ENCODE measurements around the gene CUTA.

Gene CUTA

GRCh38 chr6:33439956-33440648 is 22.2 kb upstream of the CUTA start:
- DNase-seq (ENCODE audit: low read depth) = no peak

DNA sequence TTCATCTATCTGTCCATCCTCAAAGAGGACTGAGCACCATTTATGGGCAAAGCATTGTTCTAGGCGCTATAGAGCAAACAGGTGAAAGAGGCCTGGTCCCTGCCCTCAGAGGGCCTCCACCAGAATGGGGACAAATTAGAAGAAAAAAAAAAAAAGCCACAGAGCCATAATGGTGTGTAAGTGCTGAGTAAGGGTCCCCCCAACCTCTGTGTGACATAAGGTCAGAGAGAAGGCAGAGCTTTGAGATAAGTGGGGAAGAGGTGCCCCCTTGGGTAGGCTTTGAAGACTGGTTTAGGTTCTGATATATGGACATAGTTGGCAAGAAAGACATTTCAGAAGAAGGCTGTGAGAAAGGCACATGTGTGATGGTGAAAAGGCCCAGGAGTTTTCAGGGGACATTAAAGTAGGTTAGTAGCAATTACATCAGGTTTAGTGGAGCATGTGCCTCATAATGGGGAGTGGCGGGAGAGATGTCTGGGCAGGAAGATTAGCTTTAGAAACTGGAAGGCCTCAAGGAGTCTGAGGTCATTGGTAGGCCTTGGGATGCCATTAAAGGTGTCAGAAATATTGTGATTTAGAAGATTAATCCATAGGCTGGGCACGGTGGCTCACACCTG is 21.2 kb upstream of the CUTA start:
- DNase-seq (ENCODE audit: low read depth) = no peak

DNA sequence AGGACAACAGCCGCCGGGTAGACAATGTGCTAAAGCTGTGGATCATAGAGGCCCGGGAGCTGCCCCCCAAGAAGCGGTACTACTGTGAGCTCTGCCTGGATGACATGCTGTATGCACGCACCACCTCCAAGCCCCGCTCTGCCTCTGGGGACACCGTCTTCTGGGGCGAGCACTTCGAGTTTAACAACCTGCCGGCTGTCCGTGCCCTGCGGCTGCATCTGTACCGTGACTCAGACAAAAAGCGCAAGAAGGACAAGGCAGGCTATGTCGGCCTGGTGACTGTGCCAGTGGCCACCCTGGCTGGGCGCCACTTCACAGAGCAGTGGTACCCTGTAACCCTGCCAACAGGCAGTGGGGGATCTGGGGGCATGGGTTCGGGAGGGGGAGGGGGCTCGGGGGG is 19.8 kb upstream of the CUTA start:
- DNase-seq (ENCODE audit: low read depth) = no peak

GRCh38 chr6:33434961-33435360 is 17.1 kb upstream of the CUTA start:
- no peak for DNase-seq (ENCODE audit: low read depth)

DNA sequence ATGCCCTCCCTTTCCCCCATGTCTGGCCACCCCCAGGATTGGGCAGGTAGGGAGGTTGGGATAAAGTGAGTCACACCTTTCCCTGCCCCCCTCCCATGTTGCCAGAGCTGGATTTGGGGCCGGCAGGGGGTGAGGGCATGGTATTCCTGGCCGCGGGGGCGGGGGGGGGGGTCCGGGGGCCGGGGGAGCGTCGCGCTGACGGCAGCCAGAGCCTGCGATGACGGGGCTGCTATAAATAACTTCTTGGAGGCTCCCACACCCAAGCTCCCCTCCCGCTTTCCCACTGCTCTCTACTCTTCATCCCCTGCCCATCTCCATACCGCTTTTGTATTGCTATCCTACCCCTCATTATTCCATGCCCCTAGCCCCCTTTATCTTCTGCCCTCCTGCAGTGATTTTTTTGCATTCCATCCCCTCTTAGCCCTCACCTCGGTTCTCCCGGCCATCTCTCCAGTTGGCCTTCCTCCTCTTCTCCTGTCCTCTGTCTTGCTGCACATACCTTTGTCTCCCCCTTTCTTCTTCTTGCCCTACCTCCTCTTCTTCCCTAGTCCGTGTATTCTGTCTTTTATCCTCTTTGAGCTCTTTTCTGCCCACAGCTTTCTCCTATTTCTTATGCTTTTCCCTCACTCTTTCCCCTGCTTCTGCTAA is 15.8 kb upstream of the CUTA start:
- DNase-seq (ENCODE audit: low read depth) = no peak

- DNase-seq (ENCODE audit: low read depth) = no peak
These were observed 15.2 kb upstream of the CUTA start for GRCh38 chr6:33433001-33433543.

- DNase-seq (ENCODE audit: low read depth) = no peak
These were observed 14.6 kb upstream of the CUTA start for GRCh38 chr6:33432546-33432945.

DNA sequence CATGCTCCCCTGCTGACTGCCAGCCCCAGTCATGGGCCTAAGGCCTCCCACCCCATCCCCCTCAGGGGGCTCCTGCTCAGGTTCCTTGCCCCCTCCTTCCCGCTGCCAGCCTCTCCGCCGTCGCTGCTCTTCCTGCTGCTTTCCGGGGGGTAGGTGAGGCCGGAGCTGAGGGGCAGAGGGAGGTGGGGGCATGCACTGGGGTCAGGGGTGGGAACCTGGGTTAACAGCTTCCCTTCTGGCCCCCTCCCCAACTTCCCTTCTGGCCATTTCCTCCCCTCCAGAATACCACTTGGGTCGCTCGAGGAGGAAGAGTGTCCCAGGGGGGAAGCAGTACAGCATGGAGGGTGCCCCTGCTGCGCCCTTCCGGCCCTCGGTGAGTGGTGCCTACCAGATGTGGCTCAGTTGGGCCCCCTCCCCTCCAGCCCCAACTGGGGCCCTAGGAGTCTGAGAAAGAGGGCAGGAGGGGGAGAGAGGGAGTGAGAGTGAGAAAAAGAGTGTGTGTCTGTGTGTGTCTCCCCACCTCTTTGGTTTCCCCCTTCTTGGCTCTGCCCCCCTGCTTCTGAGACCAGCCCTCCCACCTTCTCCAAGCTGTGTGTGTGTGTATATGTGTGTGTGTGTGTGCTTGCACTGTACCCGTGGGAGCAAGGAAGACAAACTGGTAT is 14.1 kb upstream of the CUTA start:
- no peak for DNase-seq (ENCODE audit: low read depth)

- peak; percentile 72 for DNase-seq (ENCODE audit: low read depth)
These were observed 13.3 kb upstream of the CUTA start for GRCh38 chr6:33430991-33431879.

GRCh38 chr6:33430334-33430733 is 12.4 kb upstream of the CUTA start:
- DNase-seq (ENCODE audit: low read depth) = no peak

DNA sequence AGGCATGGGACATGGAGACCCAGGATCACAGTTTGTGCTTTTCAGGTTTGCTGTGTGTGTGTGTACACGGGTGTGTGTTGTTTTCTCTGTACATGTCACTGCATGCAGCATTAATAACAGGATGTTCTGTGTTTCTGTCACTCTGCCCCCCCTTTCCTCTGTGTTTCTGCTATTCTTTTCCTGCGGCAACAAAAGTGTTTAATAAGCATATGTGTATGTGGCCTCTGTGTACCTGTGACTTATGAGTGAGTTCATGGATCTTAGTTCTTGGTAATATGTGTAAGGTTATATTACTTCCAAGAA is 11.8 kb upstream of the CUTA start:
- DNase-seq (ENCODE audit: low read depth) = no peak

DNA sequence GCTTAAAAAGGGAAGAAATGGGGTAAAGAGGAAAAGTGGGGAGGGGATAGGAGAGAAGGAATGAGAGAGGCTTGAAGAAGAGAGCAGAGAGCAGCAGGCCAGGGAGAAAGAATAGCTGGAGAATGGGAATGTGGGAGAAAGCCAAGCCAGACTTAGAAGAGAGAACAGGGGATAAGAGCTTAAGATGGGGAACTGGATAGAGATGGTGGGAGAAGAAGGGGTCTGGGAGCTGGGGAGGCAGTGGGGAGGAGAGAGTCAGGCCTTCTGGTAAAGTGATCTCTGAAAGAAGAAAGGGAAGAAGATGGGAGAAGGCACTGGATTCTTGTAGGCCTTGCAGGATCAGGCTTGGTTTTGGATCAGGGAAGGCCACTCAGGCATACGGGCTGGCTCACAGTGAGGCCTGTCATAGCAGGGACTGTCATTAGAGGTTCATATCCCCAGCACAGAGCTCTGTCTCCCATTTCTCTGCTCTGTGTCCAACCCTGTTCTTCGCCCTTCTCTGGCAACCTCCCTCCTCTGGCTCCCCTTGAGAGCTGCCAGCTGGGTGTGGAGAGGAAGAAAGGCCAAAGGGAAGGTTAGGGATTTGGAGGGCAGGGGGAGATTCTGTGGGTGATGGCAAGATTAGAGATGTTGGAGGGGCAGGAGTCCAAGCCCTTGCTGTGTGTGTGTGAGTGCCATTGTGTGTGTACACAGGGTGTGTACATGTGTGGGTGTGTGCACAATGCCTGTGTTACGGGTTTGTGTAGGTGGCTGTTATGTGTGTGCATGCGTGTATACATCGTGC is 11.3 kb upstream of the CUTA start:
- no peak for DNase-seq (ENCODE audit: low read depth)

- DNase-seq (ENCODE audit: low read depth) = no peak
These were observed 10.5 kb upstream of the CUTA start for GRCh38 chr6:33428224-33428965.

GRCh38 chr6:33427585-33428223 is 9.8 kb upstream of the CUTA start:
- DNase-seq (ENCODE audit: low read depth) = peak; percentile 45

DNA sequence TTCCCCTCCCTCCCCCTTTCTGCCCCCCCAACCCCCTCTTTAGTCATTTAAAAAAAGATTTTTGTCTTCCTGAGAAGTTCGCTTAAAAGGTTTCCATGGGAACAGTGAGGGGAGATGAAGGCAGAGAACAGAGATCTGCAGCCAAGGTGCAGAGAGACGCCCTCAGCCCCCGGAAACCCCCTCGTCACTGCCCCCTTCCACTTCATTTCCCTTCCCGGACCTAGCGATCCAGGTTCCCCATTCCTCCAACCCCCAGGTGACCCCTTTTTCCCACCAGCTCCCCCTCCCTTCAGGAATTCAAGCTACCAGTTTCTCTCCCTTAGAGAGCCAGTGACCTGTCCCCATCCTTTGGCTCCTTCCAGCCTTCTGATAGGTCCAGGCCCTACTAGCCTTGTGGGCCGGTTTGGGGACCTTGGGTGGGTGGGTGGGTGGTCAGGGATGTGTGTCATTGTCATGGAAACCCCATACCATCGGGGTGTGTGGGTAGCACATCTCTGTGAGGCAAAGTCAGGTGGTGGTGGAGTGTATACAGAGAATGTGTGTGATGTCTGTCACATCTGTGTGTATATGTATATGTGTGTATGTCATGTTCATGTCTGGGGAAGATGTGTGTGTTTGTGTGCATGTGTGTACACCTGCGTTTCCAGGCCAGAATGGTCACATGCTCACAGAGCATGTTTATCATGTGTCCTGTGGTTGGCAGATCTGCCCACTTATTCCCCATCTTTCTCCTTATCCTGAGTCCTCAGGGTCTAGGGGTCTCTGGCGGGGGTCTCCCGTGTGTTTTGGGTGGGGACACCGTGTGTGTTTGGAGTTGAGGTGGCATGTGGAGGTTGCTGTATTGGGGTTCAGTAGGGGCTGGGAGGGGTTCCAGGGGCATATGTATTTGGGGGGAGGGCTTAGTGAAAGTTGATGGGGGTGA is 8.9 kb upstream of the CUTA start:
- no peak for DNase-seq (ENCODE audit: low read depth)

DNA sequence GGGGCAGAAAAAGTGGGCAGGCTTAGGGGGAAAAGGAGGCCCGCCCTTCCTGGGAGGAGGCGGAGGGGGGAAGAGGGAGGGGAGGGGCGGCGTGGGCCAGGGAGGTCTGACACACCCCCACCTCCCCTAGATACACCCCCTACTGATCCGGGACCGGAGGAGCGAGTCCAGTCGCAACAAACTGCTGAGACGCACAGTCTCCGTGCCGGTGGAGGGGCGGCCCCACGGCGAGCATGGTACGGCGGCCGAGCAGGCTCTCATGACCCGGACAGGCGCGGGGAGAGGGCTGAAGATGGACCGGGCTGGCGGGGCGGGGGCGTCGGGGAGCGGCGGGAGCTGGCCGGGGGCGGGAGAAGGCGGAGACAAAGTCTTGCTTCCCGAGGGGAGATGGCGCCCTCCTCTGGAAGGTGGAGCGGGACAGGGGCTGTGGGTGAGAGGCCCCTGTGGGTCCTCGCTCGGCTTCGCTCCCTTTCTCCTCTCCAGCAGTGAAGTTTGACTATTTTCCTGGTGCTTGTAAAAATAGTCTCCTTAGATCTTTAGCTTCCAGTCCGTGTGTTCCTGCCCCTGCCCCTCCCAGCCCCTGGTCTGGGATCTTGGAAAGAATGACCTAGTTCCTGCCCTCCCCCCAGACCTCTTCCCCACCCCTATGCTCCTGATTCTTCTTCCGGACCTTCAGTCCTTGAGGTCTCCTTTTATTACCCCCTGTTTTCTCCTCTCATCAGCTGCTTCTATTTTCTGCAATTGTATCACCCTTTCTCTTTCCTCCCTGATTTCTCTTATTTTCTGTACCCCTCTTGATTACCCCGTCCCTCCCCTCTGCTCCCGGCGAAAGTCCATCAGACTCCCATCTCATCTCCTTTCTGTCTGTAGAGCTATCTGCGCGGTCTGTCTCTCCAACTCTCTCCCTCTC is 8.0 kb upstream of the CUTA start:
- peak; percentile 71 for DNase-seq (ENCODE audit: low read depth)

DNA sequence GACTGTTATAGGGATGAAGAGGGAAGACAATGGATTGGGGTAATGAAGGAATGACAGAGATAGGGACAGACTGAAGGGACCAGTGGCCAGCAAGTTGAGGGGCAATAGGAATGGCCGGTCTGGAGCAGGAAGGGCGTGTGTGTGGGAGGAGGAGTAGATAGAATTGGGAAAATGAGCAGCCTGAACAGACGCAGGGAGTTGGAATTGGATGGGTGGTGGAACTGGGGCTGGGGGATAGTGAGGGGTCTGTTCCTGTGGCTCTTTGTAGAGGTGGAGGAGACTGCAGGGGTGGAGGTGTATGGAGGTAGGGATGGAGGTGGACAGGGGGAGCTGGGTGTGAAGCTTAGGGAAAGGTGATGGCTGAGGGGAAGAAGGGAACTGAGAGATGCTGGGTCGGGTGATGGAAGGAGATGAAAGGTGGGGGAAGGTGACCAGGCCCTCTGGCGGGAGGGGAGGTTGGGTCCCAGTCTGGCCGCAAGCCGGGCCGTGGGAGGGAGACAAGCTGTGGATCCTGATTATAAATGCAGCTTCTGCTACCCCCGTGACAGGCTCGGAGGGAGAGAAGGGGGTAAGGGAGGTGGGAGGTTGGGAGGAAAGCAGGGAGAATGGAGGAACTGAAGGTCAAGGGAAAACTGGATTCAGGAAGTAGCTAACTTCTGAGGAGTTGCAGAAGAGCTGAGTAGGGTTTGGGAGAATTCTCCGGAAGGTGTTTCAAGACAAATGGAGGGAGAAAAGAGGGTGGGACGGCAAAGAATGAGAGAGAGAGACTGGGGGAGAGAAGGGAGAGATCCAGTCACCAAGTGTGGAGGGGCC is 7.2 kb upstream of the CUTA start:
- no peak for DNase-seq (ENCODE audit: low read depth)

All from activated T-cell treated with anti-CD3 and anti-CD28 coated beads for 1 hour (primary cell).